A673 (cell line): Measurements from ENCODE around the gene PPP1R37. TPM values are rescaled to one million over a fixed set of nuclear protein-coding genes. Genes with fewer than 3 reads are reported as not detected.

Experiments used
- BruUV-seq: library from RNA; stranded (reverse); fragments of 400-500 nt; replicated peaks from 2 replicates; lab custom pipeline; 2021; lab: Mats Ljungman, UMichigan
- CTCF ChIA-PET: fragments of 300-600 bp; sonication (Branson Sonifier 250); formaldehyde crosslinking; loops from one replicate; lab custom pipeline; 2022; ENCODE audit warnings: antibody characterized with exemption; lab: Charles Lee
- POLR2A ChIA-PET: fragments of 300-600 bp; sonication (Branson Sonifier 250); formaldehyde crosslinking; loops from one replicate; lab custom pipeline; 2022; ENCODE audit warnings: antibody characterized with exemption; ENCODE audit not compliant: low non-redundant PET; lab: Charles Lee
- DNase-seq: peaks from one replicate; pipeline ENCODE4 v3.0.0-alpha.2; 2015; ENCODE audit warnings: low spot score
- H3K27ac ChIP-seq: fragments of 200-600 bp; sonication (generic); 2 replicates; pipeline ENCODE4 v1.5.1; 2016; ENCODE audit warnings: mixed run types, low read depth, mild to moderate bottlenecking, mixed read lengths, antibody characterized with exemption, low read length; ENCODE audit not compliant: poor library complexity, severe bottlenecking
- H3K27me3 ChIP-seq: fragments of 200-600 bp; sonication (generic); replicated peaks from 2 replicates; pipeline ENCODE4 v1.6.1; 2017; ENCODE audit warnings: mixed run types, low read depth, mild to moderate bottlenecking, mixed read lengths, antibody characterized with exemption, low read length; ENCODE audit not compliant: insufficient read depth, poor library complexity
- H3K36me3 ChIP-seq: fragments of 200-600 bp; sonication (generic); 2 replicates; pipeline ENCODE4 v1.6.1; 2016; ENCODE audit warnings: mixed run types, mild to moderate bottlenecking, mixed read lengths, antibody characterized with exemption, low read length; ENCODE audit not compliant: insufficient read depth, poor library complexity, severe bottlenecking
- H3K4me1 ChIP-seq: fragments of 200-600 bp; sonication (generic); 2 replicates; pipeline ENCODE4 v1.6.1; 2017; ENCODE audit warnings: mixed run types, mild to moderate bottlenecking, mixed read lengths, antibody characterized with exemption, low read length; ENCODE audit not compliant: insufficient read depth, poor library complexity, severe bottlenecking
- H3K4me3 ChIP-seq: fragments of 200-600 bp; sonication (generic); 2 replicates; pipeline ENCODE4 v1.5.1; 2016; ENCODE audit warnings: low read depth, mixed run types, mild to moderate bottlenecking, mixed read lengths, low read length; ENCODE audit not compliant: poor library complexity, severe bottlenecking
- H3K9me3 ChIP-seq: fragments of 200-600 bp; sonication (generic); 2 replicates; pipeline ENCODE4 v1.6.1; 2016; ENCODE audit warnings: mixed run types, low read depth, mild to moderate bottlenecking, mixed read lengths, antibody characterized with exemption, low read length; ENCODE audit not compliant: poor library complexity, severe bottlenecking
- EZH2 ChIP-seq: fragments of 200-600 bp; sonication (generic); IDR thresholded peaks from 2 replicates; pipeline ENCODE4 v1.6.1; 2017; ENCODE audit warnings: borderline replicate concordance, low read depth, mild to moderate bottlenecking, mixed read lengths, antibody characterized with exemption, low read length; ENCODE audit not compliant: poor library complexity, severe bottlenecking
- intact Hi-C: fragments of 100-400 bp; cut with micrococcal nuclease; formaldehyde crosslinking; loops from one replicate; pipeline ENCODE4 v1.10.0; 2022; ENCODE audit not compliant: unreplicated experiment
- total RNA-seq: library from RNA; stranded (reverse); gene quantifications from 2 replicates; pipeline ENCODE4 v1.2.3, GENCODE V29; 2021
- TF ChIP-seq, protein P1 (sequence below): fragments of 300-800, 200-600 bp; sonication (generic); conservative IDR thresholded peaks from 2 replicates; pipeline ENCODE4 v1.5.1; 2017; ENCODE audit warnings: low read depth, mild to moderate bottlenecking, antibody characterized with exemption, low read length, moderate library complexity, mixed read lengths

Gene PPP1R37
- total RNA-seq, 1 experiment from 2014 or later = 34.0 TPM

DNA sequence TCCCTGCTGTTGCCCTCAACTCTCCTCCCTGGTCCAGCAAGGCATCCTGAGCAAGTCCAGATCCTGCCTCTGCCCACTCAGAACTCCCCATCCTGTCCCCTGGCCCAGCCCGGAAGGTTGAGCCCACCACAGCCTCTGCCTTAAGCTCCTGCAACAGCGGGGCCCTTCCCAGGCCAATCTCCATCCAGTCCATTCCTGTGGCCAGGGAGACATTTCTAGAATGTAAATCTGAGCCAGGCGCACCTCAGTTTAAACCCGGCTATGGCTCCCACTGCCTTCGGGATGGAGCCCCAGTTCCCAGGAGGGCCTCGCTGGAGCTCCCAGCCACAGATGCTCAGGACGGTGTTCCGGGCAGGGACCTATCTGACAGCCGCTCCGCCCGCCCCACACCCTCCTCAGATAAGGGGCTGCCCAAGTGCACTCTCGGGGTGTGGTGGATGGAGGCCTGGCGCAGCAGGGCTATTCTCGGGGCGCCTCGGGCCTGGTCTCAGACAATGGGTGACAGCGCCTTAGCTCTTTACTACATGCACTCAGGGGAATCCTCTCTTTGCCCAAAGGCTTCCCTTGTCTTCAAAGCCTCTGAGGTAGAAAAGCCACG is 79.7 kb downstream of the PPP1R37 start:
- H3K9me3 ChIP-seq = no peaks in the 10 kb centered on the region
- POLR2A ChIA-PET = no interaction called here
- no peak overlapping the region for H3K4me3 ChIP-seq
- TF ChIP-seq, protein P1, sequence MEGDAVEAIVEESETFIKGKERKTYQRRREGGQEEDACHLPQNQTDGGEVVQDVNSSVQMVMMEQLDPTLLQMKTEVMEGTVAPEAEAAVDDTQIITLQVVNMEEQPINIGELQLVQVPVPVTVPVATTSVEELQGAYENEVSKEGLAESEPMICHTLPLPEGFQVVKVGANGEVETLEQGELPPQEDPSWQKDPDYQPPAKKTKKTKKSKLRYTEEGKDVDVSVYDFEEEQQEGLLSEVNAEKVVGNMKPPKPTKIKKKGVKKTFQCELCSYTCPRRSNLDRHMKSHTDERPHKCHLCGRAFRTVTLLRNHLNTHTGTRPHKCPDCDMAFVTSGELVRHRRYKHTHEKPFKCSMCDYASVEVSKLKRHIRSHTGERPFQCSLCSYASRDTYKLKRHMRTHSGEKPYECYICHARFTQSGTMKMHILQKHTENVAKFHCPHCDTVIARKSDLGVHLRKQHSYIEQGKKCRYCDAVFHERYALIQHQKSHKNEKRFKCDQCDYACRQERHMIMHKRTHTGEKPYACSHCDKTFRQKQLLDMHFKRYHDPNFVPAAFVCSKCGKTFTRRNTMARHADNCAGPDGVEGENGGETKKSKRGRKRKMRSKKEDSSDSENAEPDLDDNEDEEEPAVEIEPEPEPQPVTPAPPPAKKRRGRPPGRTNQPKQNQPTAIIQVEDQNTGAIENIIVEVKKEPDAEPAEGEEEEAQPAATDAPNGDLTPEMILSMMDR = no peak
- no peak for TF ChIP-seq EZH2
- H3K4me1 ChIP-seq = peaks cover 7% of the 10 kb centered on the region
- no peak for DNase-seq
- no peaks in the 10 kb centered on the region for H3K36me3 ChIP-seq
- CTCF ChIA-PET = no interaction called here
- BruUV-seq = no TSS peak
- H3K27me3 ChIP-seq = no peaks in the 10 kb centered on the region
- no peak overlapping the region for H3K27ac ChIP-seq
- intact Hi-C loops = no loop called here

GRCh38 chr19:45173816-45174215 is 80.8 kb downstream of the PPP1R37 start:
- no peaks in the 10 kb centered on the region for H3K36me3 ChIP-seq
- no peaks in the 10 kb centered on the region for H3K9me3 ChIP-seq
- no peak for DNase-seq
- peaks cover 7% of the 10 kb centered on the region for H3K4me1 ChIP-seq
- CTCF ChIA-PET = no interaction called here
- H3K4me3 ChIP-seq = no peak overlapping the region
- no peak overlapping the region for H3K27ac ChIP-seq
- intact Hi-C loops = no loop called here
- no TSS peak for BruUV-seq
- POLR2A ChIA-PET = no interaction called here
- no peaks in the 10 kb centered on the region for H3K27me3 ChIP-seq
- TF ChIP-seq, protein P1 = no peak
- no peak for TF ChIP-seq EZH2

GRCh38 chr19:45175515-45176345 is 82.8 kb downstream of the PPP1R37 start:
- TF ChIP-seq, protein P1 = no peak
- no peak for TF ChIP-seq EZH2
- Histone ChIP-seq H3K4me1 (peaks cover 7% of the 10 kb centered on the region), H3K27me3 (no peaks in the 10 kb centered on the region), H3K4me3 (no peak overlapping the region), H3K9me3 (no peaks in the 10 kb centered on the region), H3K27ac (no peak overlapping the region), H3K36me3 (no peaks in the 10 kb centered on the region)
- intact Hi-C loops = no loop called here
- POLR2A ChIA-PET = interaction anchor here (0.7 kb wide), 1 partner anchor 129 kb away, joined by 4 read pairs; no protein-coding TSS in a partner anchor
- DNase-seq = no peak
- no TSS peak for BruUV-seq
- CTCF ChIA-PET = no interaction called here
